ENCODE results near the gene PSPN.
A peak's percentile ranks its signal among the peaks of the same experiment; 100 is the strongest.
"Not testable (repeated sequence)": the region's sequence is repeated elsewhere in the genome, so short reads cannot be mapped to it uniquely, and the experiment has no call there.

The PSPN gene

DNA sequence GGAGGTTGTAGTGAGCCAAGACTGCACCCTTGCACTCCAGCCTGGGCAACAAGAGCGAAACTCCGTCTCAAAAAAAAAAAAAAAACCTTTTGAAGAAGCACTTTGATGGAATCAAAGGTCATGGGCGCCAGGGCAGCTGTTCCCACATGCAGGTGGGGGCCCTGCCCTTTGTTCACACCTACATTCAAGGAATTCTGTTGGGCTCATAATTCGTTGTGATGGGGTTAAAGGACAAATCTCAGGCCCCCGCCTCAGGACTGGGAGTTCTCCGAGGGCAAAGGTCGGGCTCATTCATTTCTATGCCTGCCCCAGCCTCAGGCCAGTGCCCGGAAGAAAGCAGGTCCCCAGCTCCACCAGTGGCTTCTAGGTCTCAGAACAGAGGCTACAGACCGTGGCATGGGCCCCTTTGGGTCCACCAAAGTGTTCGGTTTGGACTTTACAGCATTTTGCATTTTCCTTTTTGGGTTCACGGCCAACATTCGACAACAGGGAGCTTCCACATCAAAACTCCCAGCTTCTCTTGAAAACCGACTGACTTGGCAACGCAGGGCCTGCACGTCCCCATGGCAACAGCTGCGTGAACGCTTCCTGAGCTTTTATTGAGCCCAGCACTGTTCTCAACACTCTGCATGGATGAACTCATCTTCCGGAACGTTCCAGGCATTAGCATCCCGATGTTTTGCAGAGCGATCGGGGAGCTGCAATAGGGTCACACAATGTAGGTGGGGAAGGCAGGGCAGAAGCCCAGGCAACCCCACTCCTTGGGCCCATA lies 27.3 kb upstream of the PSPN start:
- peak; percentile 27 for DNase-seq (ENCODE audit: low spot score)

DNA sequence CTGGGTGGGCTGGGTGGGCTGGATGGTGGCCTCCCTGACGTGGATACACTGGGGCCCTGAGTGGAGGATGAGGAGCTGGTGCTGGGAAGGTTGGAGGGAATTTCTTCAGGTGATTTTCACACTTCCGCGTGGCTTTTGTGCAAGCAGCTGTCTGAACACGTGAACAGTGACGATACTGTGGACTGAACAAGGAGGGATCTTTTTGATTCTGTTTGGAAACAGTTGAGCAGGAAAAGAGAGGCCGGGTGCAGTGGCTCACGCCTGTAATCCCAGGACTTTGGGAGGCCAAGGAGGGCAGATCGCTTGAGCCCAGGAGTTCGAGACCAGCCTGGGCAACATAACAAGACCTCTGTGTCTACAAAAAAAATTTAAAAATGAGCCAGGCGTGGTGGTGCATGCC lies 26.3 kb upstream of the PSPN start:
- DNase-seq (ENCODE audit: low spot score), result no peak

DNA sequence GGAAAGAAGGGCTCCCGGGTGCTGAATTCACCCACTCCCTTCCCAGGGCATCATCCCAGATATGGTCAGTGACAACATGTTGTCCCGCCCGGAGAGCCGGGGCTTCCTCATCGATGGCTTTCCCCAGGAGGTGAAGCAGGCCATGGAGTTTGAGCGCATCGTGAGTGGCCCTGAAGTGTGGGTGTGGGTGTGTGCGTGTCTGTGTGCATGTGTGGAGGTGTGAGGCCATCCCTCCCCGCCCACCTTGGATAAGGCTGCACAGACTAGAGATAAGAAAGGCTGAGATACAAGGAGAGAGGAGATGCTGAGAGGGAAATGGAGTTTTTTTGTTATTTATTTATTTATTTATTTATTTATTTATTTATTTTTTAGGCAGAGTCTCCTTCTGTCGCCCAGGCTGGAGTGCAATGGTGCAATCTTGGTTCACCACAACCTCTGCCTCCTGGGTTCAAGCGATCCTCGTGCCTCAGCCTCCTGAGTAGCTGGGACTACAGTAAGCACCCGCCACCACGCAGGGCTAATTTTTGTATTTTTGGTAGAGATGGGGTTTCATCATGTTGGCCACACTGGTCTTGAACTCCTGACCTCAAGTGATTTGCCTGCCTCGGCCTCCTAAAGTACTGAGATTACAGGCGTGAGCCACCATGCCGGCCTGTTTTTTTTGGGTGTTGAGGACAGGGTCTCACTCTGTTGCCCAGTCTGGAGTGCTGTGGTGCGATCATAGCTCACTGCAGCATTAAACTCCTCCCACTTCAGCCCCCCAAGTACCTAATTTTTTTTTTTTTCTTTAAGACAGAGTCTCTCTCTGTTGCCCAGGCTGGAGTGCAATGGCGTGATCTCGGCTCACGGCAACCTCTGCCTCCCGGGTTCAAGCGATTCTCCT lies 24.6 kb upstream of the PSPN start:
- DNase-seq (ENCODE audit: low spot score), result not testable (repeated sequence)

DNA sequence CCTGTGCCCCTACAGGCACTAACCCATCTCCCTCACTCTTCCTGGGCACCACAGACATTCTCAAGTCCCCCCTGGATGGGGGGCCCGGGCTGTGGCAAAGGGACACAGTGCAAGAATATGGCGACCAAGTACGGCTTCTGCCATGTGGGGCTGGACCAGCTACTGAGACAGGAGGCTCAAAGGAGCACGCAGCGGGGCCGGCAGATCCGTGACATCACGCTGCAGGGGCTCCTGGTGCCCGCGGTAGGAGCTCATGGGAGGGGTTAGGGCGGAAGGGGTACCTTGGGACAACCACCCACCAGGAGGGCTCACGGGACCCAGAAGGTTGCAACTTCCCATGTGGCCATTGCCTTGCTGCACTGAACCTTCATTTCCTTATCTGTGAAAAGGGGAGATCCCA lies 20.6 kb upstream of the PSPN start:
- no peak for DNase-seq (ENCODE audit: low spot score)

DNA sequence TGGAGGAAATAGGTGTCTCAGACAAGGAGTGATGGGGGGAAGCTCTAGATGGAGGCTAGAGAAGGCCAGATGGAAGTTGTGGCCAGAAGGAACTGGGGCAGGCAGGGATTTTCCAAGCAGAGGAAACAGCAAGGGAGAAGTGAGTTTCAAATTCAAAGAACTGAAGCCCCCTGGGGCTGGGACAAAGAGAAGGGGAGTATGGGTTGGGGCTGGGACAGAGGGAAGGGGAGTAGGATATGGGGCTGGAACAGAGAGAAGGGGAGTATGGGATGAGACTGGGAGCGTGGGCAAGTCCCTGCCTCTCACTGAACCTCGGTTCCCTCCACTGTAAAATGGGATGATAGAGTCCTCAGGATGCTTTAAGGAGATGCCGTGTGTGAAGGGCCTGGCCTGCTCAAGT lies 19.1 kb upstream of the PSPN start:
- no peak for DNase-seq (ENCODE audit: low spot score)

DNA sequence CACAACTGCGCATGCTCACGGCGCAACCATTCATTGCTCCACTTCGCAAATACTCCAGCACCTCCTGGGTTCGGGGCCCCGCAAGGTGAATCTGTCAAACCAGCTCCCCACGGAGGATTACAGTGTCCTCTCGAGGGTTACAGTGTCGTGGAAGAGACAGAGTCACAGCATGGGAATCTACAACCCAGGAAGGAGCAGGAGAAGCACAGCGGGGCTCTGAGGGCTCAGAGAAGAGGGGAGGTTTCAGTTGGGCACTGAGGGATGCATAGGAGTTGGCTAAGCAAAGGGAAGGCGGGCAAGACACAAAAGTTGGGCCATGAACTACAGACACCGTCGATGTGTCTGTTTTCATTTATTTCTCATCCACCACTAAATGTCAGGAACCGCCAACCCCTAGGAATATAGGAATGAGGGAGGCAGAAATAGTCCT lies 18.3 kb upstream of the PSPN start:
- no peak for DNase-seq (ENCODE audit: low spot score)

DNA sequence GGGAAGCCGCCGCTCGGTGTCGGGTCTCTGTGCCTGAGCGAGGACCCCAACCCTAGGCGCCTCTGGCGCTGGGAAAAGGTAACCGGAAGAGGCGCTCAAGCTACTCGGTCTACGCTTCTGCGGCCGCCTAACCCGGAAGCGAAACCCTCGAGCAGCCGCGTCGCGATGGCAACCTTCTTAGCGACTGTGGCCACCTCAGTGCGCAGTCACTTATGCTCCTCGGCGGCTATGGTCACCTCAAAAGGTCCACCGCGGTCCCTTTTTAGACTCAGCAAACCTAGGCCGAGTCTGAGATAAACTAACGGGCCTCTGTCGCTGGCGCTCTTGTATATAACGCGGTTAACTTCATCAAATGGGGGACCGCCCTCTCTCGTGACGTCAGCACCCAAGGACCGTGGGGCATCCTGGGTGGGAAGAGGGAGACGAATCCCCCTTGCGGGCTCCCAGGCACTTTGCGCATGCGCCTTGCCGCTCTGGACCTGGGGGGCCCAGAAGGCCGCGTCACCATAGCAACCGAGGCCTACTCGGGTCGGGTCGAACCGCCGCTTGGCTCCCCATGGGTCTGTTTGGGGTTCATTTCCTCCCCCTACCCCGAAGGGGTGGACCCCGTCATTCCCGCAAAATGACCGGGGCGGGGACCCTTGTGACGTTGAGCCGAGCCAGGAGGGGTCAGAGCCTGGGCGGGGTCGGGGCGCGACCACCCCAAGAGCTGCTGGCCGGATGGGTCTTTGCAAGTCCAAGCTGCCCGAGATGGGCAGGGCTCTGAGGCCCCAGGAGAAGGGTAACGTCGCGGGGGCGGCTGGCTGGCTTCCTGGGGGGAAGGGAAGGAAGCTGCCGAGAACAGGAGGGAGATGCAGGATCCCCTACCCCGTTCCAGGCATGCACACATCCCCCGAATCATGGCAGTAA lies 17.6 kb upstream of the PSPN start, which contains the start of gene GTF2F1:
TSS of gene GTF2F1 (minus strand) at position 91 of the 909 bp plus-strand sequence. CDS start 169 bp downstream, outside the sequence.
- DNase-seq (ENCODE audit: low spot score), result peak; percentile 100

DNA sequence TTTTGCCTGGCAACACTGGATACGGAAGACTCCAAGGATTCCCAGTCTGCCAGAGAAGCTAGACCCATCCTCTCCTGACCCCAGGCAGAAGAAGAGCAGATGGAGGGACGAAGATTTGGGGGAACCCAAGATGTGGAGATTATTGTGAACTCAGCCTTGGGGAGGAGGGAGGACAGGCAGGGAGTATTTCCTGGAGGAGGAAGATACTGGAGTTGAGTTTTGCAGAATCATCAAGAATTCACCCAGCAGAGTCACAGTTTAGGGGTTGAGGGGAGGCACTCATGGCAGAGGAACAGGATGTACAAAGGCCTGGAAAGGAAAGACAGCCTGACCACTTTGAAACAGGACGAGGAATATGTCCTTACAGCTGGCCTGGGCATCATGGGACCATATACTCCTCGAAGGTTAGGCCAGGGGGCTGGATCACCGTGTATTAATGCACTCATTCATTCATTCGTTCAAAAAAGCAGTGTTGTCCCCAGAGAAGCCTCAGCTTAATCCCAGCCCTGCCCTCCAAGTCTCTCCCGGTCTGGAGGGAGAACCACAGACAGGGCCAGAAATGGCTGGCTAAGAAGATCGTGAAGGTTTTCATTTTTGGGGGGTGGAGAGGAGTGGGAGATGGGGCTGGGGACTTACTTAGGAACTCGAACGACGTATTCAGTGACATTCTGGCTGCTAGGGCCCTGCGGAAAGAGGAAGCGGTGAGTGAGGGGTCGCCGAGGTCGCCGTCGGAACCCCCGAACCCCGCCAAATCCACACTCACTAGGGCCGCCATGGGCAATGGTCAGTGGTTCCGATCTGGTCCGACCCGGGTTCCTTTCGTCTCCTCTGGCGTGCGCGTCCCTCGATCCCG lies 16.7 kb upstream of the PSPN start:
- no peak for DNase-seq (ENCODE audit: low spot score)

DNA sequence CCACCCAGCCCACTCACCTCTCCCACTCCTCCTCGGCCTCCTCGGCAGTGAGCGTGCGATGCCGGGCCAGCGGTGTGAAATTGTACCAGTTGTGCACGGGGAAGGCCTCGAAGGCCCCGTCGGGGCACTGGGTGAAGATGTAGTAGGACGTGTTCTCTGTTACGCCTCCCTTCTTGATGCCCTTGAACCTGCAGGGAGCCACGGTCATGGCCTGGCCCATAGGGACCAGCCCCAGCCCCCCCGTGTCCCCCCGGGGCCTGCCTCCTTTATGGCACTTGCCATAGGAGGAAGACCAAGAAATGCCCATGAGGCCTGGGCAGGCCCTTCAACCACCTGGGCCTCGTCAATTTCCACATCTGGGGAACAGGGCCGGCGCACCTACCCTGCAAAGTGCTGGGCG lies 11.6 kb upstream of the PSPN start:
- no peak for DNase-seq (ENCODE audit: low spot score)

DNA sequence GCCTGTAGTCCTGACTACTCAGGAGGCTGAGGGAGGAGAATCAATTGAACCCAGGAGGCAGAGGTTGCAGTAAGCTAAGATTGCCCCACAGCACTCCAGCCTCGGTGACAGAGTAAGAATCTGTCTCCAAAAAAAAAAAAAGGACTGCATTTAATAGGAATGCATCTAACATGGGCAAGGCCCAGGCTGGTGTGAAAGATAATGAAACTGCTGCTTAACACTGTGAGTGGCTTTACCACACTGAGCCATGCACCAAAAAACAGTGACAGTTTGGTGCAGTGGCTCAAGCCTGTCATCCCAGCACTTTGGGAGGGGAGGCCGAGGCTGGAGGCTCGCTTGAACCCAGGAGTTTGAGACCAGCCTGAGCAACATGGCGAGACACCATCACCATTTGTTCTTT lies 8.6 kb upstream of the PSPN start:
- no peak for DNase-seq (ENCODE audit: low spot score)

DNA sequence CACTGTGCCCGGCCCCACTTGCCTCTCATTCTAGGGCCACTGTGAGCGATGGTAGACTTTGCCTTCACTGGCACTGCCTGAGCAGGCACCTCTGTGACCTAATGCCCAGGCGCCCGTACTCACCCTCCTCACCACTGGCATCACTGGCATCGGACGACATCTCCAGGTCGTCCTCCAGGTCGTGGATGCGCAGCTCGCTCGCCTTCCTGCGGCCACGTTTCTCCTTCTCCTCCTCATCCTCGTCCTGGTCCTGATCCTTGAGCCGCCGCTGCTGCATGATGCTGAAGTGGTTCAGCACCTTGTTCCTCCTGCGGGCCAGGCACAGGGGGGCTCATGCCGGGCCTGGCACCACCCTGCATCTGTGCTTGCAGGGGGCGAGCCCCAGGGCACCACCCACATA lies 7.5 kb upstream of the PSPN start:
- no peak for DNase-seq (ENCODE audit: low spot score)

DNA sequence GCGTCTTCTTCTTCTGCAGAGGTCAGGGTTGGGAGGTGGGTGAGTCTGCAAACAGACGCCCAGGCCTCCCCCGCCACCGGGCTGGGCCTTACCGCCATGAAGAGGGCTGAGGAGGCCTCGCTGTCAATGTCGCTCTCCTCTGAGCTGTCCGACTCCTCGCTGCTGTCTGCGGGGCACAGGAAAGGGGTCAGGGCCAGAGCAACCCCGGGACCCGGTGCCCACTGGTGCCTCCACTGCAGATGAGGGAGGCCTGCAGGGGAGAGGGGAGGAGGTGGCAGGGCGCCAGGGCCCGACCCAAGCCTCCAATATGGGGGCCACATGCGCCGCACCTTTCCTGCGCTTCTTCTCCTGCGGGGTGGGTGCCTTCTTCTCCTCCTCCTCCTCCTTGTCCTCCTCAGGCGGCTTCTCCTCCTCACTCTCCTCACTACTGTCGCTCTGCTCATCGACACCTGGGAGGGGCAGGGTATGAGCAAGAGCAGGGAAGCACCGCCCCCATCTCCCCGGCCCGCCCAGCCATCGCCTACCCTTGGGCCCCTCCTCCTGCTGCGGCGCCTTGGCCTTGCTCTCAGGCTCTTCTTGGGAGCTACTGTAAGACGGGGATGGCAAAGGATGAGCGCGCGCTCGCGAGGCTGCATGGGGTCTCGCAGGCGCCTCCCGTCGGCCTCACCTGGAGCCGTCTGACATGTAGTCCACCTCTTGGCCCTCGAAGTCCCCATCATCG lies 5.5 kb upstream of the PSPN start:
- no peak for DNase-seq (ENCODE audit: low spot score)

DNA sequence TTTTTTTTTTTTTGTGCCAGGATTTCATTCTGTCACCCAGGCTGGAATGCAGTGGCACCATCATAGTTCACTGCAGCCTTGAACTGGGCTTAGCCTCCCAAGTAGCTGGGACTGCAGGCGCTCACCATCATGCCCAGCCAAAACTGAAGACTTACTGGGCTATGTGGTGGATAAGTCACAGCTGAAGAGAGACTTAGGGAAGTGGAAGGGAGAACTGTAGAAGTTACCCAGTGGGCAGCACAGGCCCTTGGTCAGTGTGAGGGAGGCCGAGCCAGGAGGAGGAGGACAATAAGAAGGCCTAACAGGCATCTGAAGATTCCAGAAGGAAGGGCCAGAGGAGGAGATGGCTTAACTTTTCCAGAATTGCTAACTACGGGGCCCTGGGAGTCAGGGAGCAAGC lies 4.0 kb upstream of the PSPN start:
- DNase-seq (ENCODE audit: low spot score), result no peak

DNA sequence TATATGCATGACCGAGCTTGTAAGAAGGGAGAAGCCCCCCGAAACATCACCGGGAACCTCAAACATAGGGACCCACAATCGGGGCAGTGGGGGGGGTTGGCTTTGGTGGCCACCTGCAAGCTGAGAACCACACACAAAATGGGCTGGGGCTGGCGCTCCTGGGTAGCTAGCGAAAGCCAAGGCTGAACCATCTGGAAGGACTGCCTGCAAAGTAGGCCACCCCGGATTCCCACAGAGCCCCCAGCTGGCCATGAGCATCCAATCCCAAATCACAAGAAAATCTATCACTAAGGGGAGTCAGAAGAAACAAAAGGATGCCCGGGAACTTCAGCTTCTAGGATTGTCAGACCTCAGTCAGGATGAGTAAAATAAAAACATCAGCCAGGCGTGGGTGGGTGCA lies 2.8 kb upstream of the PSPN start:
- DNase-seq (ENCODE audit: low spot score), result no peak

DNA sequence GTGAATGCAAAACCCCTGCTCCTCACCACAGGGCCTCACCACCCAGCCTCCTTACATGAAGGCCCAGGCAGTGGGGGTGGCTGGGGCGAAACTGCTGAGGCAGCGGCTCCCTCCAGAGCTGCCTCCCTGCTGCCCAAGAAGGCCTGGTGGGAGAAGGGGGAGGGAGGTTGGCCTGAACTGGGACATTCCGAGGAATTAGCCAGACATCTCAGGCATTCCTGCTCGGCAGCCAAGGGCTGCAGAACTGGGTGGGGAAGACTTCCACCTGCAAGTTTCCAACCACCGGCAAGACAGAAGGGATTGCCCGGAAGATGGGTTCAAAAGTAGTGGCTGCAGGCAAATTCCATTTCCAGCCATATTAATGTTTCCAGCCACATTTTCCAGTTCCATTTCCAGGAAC lies 2.3 kb upstream of the PSPN start:
- DNase-seq (ENCODE audit: low spot score), result peak; percentile 81

DNA sequence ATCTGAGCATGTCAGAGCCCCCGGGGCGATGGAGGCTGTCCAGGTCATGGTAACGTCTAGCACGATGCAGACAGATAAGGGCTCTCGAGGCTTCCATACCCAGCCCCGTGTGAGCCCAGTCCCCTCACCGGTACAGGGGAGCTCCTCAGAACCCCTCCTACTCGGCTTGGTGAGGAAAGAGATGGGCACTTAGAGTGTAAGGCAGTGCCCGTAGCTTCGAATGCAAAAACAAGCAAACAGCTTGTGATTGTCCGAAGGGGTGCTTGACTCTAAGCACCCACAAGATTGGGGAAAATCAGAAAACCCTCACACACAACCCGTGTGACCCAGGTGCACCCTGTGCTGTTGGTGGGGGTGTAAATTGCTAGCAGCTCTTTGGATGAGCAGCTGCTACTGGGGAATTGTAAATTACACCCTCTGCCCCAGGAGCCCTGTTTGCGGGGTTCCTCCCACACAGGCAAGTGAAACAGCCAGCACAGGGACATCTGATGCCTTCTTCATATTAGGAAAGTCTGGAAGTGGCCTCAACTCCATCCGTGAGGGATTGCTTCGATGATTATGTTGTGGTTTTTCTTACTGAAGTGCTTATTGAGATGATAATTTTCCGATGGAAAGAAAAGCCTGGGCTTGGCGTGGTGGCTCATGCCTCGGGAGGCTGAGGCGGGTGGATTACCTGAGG lies 918 bp upstream of the PSPN start:
- DNase-seq (ENCODE audit: low spot score), result no peak

DNA sequence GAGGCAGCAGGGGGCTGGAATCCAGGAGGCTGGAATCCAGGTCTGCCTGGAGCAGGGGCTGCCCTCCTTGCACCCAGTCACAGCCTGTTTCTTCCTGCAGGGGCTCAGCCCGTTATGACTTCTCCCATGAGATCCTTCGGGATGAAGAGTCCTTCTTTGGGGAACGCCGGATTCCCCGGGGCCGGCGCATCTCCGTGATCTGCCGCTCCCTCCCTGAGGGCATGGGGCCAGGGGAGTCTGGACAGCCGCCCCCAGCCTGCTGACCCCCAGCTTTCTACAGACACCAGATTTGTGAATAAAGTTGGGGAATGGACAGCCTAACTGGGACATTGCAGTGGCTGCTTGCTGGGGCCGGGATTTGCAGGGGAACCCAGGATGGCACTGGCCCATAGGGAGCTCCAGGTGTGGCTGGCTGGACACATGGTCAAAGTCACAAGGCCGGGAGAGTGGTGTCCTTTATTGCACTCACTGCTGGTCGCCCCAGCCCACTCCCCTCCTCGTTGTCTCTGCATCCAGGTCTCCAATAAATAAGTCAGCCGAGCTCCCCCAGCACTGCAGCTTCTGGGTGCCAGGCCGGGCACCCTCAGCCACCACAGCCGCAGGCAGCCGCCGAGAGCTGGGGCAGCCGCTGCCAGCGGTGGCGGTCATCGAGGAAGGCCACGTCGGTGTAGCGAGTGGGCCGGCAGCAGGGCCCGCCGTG lies 872 bp downstream of the PSPN start:
- no peak for DNase-seq (ENCODE audit: low spot score)

DNA sequence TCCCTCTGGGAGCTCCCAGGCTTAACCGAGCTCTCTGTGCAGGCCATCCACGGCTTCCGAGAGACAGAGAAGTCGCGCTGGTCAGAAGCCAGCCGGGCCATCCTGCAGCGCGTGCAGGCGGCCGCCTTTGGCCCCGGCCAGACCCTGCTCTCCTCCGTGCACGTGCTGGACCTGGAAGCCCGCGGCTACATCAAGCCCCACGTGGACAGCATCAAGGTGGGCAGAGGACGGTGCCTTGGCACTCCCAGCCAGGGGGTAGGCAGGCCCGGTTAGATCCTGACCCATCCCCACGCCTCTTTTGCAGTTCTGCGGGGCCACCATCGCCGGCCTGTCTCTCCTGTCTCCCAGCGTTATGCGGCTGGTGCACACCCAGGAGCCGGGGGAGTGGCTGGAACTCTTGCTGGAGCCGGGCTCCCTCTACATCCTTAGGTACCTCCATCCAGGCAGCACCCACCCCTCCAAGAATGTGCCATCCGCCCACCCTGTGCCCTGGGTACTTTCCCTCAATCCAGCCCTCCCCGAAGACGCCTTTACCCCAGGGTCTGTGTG lies 1.5 kb downstream of the PSPN start:
- no peak for DNase-seq (ENCODE audit: low spot score)

DNA sequence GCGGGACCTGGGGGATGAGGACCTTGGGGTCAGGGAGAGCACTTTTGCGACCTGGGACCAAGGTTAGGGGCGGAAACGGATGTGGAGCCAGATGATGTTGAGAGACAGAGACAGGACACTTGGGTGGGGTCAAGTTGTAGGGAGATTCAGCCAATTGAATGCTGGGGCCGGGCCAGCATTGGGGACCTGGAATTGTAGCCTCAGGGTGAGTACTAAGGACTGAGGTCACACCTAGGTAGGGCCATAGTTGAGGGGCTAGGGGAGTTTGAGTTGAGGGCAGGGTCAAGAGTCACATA lies 2.0 kb downstream of the PSPN start:
- DNase-seq (ENCODE audit: low spot score), result no peak
